ENCODE data around the gene TRO. TPM values are rescaled to one million over a fixed set of nuclear protein-coding genes. Genes with fewer than 3 reads are reported as not detected.
A peak's percentile ranks its signal among the peaks of the same experiment; 100 is the strongest.

Gene TRO, protein sequence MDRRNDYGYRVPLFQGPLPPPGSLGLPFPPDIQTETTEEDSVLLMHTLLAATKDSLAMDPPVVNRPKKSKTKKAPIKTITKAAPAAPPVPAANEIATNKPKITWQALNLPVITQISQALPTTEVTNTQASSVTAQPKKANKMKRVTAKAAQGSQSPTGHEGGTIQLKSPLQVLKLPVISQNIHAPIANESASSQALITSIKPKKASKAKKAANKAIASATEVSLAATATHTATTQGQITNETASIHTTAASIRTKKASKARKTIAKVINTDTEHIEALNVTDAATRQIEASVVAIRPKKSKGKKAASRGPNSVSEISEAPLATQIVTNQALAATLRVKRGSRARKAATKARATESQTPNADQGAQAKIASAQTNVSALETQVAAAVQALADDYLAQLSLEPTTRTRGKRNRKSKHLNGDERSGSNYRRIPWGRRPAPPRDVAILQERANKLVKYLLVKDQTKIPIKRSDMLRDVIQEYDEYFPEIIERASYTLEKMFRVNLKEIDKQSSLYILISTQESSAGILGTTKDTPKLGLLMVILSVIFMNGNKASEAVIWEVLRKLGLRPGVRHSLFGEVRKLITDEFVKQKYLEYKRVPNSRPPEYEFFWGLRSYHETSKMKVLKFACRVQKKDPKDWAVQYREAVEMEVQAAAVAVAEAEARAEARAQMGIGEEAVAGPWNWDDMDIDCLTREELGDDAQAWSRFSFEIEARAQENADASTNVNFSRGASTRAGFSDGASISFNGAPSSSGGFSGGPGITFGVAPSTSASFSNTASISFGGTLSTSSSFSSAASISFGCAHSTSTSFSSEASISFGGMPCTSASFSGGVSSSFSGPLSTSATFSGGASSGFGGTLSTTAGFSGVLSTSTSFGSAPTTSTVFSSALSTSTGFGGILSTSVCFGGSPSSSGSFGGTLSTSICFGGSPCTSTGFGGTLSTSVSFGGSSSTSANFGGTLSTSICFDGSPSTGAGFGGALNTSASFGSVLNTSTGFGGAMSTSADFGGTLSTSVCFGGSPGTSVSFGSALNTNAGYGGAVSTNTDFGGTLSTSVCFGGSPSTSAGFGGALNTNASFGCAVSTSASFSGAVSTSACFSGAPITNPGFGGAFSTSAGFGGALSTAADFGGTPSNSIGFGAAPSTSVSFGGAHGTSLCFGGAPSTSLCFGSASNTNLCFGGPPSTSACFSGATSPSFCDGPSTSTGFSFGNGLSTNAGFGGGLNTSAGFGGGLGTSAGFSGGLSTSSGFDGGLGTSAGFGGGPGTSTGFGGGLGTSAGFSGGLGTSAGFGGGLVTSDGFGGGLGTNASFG (N-terminal part only)
- 0.70 TPM for total RNA-seq

DNA sequence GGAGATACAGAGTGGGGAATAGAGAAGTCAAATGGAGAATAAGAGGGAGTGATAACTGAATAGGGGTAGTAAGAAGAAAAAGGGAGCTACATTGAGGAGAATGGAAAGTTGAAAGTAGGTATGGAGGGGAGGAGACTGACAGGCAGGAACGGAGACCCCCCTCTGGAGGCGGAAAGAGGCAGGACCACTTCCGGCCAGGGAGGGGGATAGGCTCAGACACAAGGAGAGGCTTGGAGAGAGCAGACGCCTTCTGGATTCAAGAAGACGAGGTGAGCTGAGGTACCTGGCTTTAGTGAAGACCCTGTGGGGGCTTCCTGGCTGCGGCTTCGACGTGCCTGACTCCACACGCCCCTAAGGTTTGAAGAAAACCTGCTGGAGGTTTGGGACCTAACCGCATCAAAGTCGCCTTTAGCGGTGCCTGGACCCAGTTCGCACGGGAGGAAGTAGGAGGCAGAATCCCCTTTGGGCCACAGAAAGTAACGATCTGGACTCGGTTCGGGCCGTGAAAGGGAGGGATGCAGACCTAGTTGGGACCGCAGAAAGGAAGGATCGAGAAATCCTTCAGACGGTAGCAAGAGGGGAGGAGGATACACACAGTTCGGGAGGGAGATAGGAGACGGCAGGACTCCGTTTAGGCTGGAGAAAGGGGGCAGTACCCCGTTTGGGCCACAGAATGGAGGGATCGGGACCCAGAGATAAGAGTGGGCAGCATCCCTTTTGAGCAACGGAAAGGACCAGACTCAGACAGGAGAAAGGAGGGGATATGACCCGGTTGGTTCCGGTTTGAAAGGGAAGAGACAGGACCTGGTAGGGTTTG is at the start of gene TRO:
Gene TRO, plus strand, starts transcription at position 215 of the 817 bp plus-strand sequence. CDS start 1,423 bp downstream, outside the sequence.
- ATAC-seq: no peak
- no peak for DNase-seq (ENCODE audit: low spot score)

DNA sequence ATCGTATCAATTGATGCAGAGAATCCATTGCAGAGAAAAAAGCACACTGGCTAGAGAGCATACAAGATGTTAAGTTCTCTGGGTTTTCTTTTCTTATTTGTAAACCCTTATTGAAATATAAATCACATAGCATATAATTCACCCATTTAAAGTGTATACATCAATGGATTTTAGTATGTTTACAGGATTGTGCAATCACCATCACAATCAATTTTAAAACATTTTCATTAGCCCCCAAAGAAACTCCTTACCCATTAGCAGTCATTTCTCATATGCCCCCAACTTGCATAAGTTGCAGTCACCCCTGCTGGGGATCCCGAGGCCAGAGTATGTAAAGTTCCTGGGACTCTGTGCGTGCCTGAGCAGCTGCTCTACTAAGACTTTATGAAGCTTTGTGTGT is 34.9 kb upstream of the TRO start:
- no peak for ATAC-seq

DNA sequence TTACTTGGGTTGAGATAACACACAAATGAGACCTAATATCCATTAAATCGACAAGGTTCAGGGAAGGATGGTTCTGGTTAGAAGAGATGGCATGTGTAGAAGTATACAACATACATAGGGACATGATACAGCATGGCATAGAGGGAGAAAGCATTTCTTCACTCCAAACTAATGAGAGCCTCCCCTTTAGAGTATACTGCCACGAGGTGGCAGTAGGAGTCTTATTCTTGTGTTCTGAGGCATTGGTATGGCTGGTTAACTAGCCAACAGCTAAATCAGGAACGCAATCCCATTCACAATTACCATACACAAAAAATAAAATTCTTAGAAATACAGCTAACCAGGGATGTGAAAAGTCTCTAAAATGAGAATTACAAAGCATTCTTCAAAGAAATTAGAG is 29.1 kb upstream of the TRO start:
- ATAC-seq: peak; percentile 90
- DNase-seq (ENCODE audit: low spot score): no peak

More for the DNA sequence above, 34.9 kb upstream of the TRO start:
- no peak for DNase-seq (ENCODE audit: low spot score)

DNA sequence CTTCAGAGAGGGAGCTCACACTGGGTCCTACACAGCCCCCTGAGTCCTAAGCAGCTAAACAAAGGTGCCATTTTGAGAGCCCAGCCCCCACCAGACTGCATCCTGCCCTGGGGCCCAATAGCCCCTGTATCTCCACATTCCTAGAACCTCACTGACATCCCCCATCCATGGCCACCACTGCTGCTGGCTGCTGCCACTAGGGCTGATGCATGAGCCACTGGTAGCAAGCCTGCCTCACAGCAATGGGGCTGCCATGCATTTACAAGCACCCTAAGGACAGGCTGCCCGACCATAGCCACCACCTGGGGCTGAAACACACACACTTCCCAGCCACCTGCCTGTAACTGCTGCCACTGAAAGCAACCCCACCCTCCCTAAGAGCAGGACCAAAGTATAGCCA is 26.5 kb upstream of the TRO start:
- no peak for ATAC-seq

DNA sequence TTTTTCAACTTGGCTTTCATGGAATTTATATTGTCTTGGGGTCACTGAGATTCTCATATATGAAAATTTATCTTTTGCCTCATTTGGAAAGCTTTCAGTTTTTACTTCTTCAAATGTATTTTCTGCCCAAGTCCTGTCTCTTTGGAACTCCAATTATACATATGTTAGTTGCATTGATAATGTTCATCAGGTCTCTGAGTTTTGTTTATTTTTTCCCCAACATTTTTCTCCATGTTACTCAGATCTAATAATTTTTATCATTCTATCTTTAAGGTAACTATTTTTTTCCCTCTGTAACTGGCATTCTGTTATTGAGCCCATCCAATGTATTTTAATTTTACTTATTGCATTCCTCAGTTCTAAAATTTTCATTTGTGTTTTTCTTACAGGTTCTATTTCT is 10.7 kb upstream of the TRO start:
- DNase-seq (ENCODE audit: low spot score): no peak
- no peak for ATAC-seq

More for the DNA sequence above, 26.5 kb upstream of the TRO start:
- no peak for DNase-seq (ENCODE audit: low spot score)

DNA sequence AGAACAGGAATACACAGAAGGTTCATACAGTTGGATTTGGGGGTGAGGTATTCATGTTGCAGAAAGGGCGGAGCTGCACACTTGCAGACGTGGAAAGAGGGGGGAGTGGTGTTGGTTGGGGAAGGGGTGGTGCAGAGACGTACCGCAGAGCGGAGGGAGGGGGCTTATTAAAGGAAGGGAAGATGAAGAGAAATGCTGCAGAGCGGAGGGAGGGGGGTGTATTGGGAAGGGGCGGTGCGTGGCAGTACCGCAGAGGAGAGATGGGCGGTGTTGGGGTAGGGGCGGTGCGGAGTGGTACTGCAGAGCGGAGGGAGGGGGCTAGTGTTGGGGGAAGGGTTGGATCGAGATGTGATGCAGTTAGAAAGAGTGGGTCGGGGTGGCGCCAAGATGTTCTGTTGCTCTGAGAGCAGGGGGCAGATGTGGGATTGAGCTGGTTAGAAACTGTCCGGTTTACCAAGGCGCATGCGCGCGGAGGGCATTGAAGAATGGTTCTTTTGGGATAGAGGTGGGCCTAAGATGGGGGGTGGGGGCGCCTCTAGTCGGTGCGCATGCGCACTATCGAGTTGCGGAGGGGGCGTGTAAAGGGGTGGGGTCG is 900 bp downstream of the TRO start:
- no peak for ATAC-seq
- DNase-seq (ENCODE audit: low spot score): no peak

DNA sequence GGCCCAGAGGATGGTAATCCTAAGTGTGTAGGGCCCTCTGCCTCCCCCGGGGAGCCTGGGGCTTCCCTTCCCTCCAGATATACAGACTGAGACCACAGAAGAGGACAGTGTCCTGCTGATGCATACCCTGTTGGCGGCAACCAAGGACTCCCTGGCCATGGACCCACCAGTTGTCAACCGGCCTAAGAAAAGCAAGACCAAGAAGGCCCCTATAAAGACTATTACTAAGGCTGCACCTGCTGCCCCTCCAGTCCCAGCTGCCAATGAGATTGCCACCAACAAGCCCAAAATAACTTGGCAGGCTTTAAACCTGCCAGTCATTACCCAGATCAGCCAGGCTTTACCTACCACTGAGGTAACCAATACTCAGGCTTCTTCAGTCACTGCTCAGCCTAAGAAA is 1.9 kb downstream of the TRO start:
- ATAC-seq (no peak), DNase-seq (ENCODE audit: low spot score) (no peak)

DNA sequence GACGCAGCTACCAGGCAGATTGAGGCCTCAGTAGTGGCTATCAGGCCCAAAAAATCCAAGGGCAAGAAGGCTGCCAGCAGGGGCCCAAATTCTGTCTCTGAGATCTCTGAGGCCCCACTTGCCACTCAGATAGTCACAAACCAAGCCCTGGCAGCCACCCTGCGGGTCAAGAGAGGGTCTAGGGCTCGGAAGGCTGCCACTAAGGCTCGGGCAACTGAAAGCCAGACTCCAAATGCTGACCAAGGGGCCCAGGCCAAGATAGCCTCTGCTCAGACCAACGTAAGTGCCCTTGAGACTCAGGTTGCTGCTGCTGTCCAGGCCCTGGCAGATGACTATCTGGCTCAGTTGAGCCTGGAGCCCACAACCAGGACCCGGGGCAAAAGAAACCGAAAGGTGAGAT is 2.8 kb downstream of the TRO start:
- no peak for DNase-seq (ENCODE audit: low spot score)
- ATAC-seq: no peak

DNA sequence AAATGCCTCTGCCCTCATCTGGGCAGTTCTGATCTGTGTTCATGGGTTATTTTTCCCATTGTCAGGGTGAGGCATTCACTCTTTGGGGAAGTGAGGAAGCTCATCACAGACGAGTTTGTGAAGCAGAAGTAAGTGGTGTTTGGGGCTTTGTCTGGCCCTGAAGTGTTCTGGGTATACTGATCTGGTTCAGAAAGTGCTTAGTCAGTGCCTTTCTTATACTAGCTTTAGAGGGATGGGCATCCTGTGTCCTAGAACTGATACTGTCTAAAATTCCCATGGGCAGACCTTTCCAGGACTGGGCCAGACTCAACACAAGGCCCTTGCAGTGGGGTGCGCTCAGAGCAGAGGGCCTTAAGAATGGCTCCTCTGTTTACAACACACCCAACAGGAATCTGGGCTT is 6.4 kb downstream of the TRO start:
- no peak for ATAC-seq
- DNase-seq (ENCODE audit: low spot score): no peak

DNA sequence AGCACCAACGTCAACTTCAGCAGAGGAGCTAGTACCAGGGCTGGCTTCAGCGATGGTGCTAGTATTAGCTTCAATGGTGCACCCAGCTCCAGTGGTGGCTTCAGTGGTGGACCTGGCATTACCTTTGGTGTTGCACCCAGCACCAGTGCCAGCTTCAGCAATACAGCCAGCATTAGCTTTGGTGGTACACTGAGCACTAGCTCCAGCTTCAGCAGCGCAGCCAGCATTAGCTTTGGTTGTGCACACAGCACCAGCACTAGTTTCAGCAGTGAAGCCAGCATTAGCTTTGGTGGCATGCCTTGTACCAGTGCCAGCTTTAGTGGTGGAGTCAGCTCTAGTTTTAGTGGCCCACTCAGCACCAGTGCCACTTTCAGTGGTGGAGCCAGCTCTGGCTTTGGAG is 8.3 kb downstream of the TRO start:
- no peak for DNase-seq (ENCODE audit: low spot score)
- peak; percentile 11 for ATAC-seq

DNA sequence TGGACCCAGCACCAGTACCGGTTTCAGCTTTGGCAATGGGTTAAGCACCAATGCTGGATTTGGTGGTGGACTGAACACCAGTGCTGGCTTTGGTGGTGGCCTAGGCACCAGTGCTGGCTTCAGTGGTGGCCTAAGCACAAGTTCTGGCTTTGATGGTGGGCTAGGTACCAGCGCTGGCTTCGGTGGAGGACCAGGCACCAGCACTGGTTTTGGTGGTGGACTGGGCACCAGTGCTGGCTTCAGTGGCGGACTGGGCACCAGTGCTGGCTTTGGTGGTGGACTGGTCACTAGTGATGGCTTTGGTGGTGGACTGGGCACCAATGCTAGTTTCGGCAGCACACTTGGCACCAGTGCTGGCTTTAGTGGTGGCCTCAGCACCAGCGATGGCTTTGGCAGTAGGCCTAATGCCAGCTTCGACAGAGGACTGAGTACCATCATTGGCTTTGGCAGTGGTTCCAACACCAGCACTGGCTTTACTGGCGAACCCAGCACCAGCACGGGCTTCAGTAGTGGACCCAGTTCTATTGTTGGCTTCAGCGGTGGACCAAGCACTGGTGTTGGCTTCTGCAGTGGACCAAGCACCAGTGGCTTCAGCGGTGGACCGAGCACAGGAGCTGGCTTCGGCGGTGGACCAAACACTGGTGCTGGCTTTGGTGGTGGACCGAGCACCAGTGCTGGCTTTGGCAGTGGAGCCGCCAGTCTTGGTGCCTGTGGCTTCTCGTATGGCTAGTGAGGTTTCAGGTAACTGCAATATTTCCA is 9.8 kb downstream of the TRO start:
- no peak for DNase-seq (ENCODE audit: low spot score)
- no peak for ATAC-seq

DNA sequence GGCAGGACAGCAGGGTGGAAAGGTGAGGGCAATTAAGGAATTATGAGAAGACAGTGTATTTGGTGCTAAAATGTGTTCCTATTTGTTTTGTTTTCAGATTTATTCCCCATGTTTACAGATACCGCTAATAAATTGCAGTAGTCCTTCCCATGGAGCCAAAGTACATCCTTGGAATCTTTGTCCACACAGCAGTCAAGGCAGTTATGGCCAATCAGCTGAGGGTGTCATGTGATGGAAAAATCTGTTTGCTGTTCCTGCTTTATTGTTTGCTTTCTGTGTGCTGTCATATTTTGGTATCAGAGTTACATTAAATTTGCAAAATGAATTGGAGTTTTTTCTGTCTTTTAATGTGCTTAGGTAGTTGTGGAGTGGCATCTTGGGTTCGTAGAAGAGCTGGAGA is 10.5 kb downstream of the TRO start:
- DNase-seq (ENCODE audit: low spot score) (no peak), ATAC-seq (no peak)

DNA sequence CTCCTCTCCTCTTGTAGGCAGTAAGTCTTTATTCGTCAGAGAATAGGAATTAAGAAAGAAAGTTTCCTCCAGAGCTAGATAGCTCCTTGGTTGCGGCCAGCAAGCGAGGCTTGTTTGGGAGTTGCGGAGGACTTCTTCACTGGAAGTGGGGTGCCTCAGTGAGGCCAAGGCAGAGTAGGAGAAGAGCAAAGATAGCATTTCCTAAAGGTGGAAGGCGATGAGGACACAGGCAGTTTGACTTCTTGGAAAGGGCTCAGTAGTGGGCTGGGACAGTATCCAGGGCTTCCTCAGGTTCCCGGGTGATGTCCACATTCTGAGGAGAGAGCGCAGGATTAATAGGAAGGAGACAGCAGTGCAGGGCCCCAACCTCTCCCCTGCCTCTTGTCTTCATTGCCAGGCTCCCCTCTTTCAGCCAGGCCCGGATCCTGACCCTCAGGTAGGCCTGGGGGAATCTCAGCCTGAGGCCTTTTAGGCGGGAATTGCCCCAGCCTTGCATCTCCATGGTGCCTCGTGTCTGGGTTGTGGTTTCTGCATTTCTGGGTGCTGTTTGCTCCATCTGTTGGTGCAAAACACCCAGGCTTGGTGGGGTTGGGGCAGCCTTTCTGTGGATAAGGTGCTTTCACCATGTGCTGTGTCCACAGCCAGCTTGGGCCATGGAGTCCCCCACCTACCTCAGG is 12.7 kb downstream of the TRO start:
- DNase-seq (ENCODE audit: low spot score): no peak
- ATAC-seq: no peak

DNA sequence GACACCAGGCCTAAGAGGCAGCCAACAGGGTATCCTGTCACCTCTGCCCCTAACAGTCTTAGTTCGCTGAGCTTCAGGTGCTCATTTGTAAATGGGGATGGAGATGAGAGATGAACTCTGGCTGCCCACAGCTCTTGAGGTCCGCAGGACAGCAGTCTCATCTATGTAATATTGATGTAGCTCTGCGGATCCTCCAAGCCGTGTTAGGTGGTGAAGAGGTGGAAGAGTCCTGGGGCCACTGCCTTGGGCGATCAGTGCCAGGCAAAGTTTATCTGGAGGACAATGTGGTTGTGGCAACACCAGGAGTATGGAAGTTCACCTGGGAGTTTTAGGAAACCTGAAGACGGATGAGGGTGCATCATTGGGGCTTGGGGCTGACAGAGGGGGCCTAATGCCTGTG is 13.4 kb downstream of the TRO start:
- no peak for DNase-seq (ENCODE audit: low spot score)
- ATAC-seq: no peak

DNA sequence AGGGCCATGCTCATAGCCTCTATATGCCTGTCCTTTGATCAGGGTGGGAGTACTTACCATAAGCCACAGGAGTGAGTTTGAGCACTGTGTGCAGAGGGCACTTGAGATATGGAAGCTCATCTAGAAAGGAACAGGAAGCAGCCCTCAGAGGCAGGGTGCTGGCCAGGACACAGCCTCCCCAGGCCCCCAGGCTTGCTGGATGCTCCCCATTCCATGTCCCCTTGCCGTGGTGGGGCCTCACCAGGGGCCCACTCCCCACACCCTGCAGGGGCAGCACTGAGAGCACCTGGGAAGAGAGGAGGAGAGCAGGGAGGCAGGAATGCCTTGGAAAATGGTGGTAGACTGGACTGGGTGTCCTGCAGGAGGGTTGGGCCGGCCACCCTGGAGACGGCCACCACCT is 14.3 kb downstream of the TRO start:
- no peak for DNase-seq (ENCODE audit: low spot score)
- ATAC-seq: no peak

DNA sequence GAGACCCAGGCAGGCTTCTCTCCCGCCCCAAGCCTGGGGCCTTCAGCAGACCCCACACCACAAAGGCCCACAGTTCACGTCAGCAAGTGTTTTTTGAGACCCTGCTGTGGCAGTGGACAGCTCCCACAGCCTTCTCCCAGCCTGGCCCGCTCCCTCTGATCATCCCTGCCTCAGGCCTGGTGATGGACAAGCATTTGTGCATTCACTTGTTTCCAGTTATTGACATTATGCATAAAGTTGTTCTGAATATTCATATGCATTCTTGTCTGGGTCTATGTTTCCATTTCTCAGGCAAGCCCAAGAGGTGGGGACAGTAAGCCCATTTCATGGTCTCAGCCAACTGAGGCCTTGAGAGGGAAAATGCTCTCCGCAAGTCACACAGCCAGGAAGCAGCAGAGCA is 14.7 kb downstream of the TRO start:
- ATAC-seq (no peak), DNase-seq (ENCODE audit: low spot score) (no peak)

DNA sequence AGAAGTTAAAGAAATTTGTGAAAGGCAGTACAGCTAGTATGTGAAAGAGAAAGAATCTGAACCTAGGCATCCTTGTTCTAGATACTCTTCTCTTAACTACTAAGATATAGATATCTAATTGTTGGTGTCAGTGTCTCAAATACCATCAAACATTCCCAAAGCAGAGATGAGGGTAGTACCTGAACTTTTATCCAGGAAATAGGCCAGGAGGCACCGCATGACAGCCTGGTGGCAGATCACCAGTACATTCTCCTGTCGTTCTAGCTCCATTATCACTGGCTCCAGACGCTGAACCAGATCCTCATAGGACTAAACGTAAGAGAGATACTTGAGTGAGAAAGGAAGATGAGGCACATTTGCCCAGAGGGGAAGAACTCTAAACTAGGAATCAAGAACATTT is 16.8 kb downstream of the TRO start:
- ATAC-seq (no peak), DNase-seq (ENCODE audit: low spot score) (no peak)

DNA sequence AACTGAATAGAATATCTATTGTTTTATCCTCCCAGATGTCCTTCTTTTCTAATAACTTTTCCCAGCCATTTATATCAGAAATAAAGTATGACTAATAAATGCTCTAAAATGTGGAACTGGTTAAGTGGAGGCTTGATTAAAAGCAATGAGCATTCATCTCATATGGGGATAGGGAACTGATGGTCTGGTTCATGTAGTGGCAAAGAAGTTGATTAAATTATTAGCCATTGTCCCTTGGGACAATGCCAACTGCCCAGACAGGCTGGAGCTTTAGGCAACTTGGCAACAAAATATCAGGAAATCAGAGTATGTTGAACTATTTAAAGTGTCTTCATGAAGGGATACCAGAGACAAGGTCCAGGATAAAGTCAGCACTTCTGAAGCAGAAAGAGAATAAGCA is 24.2 kb downstream of the TRO start:
- no peak for ATAC-seq

DNA sequence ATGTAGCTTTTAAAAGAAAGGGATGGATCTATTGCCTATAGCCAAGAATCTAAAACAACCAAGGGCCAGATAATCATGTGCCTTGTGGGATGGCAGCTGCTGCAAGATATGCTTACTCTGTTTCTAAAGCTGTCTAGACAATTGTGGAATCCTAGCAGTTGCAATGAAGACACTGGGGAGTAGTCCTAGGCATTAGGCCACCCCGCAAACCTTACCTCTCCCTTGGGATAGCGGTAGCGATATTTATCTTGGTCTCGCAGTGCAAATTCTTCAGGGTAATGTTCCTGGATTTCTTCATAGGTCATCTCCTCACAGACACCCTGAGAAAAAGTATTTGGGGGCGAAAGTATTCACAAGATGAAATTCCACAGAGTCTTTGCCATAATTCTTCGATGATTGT is 24.6 kb downstream of the TRO start:
- DNase-seq (ENCODE audit: low spot score) (no peak), ATAC-seq (no peak)

More for the DNA sequence above, 24.2 kb downstream of the TRO start:
- no peak for DNase-seq (ENCODE audit: low spot score)

Measured in left lobe of liver (tissue), 2 donors.